SIG-M5 treated with dmso at 0.1 percent for 504 hours (cell line): ENCODE data around the gene NOTUM.
"Not testable (repeated sequence)": the region's sequence is repeated elsewhere in the genome, so short reads cannot be mapped to it uniquely, and the experiment has no call there.

Experiments
- DNase-seq: peaks from one replicate; lab custom pipeline; 2025; ENCODE audit not compliant: unreplicated experiment; lab: John Stamatoyannopoulos, UW

The NOTUM gene

DNA sequence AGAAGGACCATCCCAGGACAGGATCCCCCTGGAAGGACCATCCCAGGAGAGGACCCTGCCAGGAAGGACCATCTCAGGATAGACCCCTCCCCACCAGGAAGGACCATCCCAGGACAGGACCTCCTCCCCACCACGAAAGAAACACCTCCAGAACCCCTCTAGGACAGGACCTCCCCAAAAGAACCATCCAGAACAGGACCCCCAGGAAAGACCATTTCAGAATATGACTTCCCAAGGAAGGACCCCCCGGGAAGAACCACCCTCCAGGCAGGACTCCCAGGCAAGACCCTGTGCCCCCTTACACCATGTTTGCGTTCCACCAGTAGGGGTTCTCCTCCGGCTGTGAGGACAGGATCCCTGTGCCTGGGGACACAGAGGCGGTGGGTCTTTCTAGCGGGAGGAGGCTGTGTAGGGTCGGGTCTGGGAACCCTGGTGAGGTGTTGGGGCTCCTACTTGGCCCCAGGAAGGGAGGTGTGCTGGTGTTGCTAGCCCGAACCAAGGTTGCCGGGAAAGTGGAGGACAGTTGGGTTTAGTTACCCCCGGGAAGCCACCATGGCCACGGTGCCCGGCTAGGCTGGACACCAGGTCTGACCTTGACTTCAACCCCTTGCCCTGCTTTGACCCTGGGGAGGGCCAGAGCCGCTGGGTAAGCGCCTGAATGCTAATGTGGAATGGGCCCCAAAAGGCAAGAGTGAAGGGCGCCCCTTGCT, 2.2 kb downstream of the NOTUM start:
- DNase-seq, result no peak

DNA sequence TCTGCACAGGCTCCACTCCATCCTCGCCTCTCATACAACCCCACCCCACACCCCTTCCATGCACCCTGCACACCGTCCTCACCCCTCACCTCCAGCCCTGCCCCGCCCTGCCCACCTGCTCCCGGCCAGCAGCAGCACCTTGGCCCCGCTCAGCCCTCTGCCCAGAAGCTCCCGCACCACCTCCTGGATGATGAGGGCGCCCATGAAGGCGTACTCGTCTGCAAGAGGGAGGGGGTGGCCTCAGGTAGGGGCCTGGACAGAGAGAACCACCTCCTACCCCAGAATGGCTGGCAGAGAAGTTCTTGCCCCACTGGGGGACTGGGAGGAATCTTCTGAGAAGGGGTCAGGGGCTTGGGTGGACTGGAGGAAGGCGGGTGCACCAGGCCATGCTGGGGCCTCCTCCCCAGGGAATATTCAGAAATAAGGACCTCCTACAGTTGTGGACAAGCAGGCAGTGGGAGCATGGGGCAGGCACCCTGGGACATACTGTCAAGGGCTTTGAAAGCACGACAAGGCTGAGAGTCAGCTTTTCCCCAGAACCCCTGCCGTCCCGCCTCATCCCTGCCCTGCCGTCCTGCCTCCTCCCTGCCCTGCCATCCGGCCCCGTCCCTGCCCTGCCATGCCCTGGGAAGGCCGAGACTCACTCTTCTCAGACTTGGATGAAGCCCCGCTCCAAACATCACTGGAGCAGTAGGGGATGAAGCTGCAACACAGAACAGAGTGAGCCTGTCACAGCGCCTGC, 3.1 kb downstream of the NOTUM start:
- no peak for DNase-seq

DNA sequence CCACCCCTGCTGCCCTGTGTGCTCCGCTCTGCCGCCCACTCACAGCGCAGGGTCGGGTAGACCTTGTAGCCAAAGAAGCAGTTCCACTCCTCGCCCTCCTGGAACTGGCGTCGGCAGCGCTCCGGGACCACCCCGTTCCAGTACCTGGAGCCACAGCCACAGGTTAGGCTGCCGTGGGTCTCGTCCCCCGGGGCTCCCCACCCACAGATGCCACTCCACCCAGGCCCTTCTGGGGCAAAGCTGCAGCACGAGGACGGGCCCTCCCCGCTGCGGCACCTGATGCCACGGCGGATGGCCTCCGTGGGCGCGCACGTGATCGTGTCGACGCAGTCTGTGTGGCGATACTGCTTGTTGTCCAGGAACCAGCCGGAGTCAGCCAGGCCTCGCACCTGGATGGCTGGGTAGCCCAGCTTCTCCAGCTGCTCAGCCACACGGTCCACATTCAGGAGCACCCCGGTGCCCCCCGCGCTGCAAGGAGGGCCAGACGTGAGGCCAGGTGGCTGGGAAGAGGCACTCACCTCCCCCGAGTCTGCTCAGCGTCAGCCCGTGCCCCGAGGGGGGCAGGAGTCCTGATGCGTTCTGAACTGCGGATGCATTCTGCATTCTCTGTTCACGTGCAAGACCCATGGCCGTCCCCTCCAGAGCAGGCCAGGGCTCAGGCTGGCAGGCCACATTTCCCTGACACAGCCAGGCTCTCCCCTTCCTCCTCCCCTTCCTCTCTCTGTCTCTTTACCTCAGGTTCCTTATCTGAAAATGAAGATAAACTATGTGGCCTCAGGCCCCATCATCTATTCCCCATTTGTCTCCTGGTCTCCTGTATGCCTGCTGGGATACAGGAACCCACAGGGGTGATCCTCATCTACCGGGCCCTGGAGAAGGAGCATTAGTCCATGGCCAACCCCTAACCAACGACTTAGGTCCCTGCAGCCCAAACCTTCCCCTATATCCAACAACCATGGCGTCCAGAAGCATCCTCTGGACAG, 4.1 kb downstream of the NOTUM start:
- DNase-seq, result no peak

DNA sequence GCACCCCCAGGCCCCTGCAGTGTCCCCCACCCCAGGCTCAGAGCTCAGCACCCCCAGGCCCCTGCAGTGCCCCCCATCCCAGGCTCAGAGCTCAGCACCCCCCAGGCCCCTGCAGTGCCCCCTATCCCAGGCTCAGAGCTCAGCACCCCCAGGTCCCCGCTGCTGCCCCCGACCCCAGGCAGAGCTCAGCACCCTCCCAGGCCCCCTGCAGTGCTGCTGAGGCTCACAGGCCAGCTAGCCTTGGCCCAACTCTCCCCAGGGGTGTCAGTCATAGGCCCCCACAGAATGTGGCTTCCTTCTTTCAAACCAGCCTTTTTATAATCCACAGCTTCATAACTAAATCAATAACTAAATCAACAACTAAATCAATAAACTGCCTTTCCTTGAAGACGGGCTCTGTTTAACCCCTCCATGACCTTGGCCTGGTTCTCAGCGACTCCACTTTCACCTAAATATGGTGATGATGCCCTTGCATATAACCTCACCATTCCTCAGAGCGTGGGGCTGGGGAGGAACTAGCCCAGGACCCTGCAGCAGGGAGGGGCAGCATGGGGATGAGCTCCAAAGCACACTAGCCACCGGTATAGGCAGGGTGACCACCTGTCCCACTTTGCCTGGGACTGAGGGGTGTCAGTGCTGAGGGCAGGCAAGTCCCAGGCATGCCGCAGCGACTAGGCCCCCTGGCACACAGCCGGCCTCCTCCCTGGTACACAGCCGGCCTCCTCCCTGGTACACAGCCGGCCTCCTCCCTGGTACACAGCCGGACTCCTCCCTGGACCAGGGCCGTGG, 5.0 kb downstream of the NOTUM start:
- no peak for DNase-seq

DNA sequence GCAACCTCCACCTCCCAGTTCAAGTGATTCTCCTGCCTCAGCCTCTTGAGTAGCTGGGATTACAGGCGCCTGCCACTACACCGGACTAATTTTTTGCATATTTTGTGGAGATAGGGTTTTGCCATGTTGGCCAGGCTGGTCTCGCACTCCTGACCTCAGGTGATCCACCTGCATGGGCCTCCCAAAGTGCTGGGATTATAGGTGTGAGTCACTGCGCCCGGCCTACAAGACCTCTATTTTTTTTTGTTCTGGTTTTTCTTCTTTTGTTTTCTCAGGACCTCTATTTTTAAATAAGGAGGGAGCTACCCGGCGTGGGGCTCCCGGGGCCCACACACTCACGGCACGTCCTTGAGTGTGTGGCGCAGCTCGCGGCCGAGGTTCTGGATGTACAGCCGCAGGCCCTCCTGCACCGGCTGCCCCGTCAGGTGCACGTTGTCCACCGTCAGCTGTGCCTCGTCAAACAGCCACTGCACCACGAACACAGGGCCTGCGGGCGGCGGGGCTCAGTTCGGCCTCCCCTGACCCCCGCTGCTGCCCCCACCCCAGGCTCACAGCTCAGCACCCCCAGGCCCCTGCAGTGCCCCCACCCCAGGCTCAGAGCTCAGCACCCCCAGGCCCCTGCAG, 5.8 kb downstream of the NOTUM start:
- DNase-seq, result no peak

DNA sequence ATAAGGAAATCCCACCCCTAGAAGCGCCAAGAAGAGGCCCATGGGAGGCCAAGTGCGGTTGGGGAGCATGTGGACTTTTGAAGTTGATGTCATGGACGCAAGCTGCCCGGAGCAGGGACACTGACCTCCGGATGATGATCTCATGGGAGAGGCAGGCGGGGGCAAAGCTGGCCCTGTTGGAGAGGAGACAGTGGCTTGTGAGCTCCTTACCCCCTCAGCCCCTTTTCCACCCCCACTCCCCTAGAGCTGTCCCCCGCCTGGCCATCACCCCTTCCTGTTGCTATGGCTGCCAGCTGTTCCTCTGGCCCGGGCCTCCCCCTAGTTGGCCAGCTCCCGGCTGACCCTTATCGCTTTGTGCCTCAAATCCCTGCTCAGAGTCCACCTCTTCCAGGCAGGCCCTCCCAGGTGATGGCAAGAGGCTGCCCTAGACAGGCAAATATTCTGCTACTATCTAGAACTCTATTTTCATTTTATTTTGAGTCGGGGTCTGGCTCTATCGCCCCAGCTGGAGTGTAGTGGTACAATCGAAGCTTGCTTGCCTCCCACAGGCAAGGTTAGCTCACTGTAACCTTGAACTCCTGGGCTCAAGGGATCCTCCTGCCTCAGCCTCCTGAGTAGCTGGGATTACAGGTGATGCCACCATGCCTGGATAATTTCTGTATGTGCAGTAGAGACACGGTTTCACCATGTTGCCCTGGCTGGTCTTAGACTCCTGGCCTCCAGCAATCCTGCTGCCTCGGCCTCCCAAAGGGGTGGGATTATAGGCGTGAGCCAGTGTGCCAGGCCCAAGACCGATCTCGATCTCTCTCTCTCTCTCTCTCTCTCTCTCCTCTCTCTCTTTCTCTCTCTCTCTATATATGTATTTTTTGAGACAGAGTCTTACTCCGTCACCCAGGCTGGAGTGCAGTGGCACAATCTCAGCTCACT, 6.6 kb downstream of the NOTUM start:
- DNase-seq, result no peak

DNA sequence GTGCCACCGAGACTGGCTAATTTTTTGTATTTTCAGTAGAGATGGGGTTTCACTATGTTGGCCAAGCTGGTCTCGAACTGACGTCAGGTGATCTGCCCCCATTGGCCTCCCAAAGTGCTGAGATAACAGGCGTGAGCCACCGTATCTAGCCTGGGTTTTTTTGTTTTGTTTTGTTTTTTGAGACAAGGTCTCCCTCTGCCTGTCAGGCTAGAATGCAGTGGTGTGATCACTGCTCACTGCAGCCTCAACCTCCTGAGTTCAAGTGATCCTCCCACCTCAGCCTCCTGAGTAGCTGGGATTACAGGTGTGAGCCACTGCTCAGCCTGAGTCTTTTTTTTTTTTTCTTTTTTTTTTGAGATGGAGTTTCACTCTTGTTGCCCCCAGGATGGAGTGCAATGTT, 7.5 kb downstream of the NOTUM start:
- DNase-seq, result not testable (repeated sequence)

DNA sequence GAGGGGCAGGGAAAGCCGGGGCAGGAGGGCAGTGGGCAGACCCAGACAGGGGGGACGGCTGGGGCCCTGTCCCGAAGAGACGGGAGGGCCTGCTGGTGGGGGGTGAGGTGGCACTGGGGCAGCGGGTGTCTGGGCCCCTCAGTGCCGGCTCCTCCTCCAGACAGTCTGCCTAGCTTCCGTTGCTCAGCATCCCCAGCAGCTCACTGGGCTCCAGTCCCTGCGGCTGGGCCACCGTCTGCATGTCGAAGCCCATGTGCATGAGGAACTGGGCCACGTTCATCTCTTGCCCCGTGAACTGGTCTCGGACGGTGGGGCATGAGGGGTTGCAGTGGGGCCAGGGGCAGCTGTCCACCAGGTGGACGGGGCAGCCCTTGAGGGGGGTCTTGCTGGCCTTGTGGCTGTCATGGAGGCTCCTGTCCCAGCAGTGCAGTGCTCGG, 8.2 kb downstream of the NOTUM start:
- no peak for DNase-seq

DNA sequence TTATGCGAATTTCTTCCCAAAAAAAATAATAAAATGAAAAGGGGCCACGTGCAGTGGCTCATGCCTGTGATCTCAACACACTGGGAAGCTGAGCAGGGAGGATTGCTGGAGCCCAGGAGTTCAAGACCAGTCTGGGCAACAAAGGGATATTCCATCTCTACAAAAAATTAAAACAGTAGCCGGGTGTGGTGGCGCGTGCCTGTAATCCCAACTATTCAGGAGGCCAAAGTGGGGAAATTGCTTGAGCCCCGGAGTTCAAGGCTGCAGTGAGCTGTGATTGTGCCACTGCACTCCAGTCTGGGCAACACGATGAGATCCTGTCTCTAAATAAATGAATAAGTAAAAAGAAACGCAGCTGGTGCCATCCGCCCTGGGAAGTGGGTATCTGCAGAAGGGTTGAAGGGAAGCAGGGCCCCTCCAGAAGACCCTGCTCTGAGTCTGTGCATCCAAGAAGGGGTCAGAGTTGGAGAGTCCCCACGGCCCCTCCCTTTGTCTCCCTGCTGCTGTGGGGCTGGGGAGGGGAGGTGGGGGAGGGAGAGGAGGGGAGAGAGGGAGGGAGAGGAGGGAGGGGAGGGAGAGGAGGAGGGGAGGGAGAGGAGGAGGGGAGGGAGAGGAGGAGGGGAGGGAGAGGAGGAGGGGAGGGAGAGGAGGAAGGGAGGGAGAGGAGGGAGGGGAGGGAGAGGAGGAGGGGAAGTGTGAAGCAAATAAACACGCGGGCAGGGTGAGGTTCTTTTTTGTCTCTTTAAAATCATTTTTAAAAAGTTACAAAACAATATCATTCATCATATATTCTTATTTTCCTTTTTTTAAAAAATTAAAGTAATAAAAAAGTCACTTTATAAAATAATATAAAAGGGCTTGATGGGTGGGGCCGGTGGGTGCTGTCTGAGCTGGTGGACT, 9.0 kb downstream of the NOTUM start:
- no peak for DNase-seq

DNA sequence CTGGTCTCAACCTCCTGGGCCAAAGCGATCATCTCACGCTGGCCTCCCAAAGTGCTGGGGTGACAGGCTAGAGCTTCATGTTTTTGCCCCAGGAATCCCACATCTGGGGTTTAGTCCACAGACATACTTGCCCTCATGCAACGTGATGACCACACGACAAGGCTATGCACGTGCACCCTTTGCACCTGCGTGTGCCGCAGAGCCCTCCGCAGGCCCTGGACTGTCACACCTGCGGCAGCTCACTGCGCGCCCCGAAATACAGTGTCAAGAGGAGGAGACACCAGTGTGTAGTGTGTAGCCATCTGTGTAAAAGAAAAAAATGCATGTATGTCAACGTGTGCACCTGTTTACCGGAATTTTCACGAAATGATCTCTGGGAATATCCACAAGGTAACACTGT, 10.5 kb downstream of the NOTUM start:
- DNase-seq, result no peak

DNA sequence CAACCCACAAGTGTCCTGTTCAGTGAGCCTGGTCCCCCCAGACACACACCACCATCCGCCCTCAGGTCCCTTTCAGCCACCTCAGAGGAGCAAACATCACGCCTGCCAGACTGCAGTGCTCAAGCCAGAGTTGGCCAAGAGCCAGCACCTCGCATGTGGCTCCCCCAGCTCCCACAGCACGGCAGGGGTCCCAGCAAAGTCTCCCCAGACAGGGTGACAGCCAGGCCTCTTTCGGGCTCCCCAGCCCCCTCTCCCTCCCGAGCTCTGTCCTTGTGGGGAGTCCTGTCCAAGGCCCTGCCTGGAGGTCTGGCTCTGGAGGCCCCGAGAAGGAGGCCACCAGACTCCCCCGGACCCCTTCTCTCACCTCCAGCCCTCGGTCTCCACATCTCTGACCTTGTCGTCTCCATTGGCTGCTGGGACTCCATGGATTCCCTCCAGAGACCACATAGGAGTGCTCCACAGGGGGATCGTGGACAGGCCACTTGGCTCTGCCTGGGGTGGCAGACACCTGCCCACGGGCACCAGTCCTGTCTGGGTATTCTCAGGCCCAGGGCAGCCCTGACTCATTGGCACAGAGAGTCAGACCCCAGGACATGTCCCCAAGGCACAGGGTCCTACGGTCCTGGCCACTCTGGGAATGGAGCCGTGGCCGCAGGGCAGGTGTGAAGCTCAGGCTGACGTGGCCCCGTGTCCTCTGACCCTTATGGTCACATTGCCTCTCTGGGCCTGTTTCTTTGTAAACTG, 12.2 kb downstream of the NOTUM start:
- no peak for DNase-seq

DNA sequence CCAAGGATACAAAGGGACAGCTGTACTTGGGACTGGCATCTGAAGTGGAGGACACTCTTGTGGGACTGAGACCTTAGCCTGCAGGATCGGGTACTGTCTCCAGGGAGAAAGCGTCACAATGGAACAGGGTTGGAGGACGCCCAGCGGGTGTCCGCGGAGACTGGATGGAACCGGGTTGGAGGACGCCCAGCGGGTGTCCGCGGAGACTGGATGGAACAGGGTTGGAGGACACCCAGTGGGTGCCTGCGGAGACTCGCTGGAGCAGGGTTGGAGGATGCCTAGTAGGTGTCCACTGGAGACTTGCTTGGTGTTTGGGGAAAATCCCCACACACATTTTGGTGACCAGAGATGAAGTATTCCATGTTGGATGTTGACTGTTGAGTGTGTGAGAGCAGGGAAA, 13.8 kb downstream of the NOTUM start, which contains the start of gene MYADML2:
Gene MYADML2 (minus strand): TSS at position 45 of the 400 bp plus-strand sequence. CDS start 5,492 bp downstream, outside the sequence.
- DNase-seq, result no peak

DNA sequence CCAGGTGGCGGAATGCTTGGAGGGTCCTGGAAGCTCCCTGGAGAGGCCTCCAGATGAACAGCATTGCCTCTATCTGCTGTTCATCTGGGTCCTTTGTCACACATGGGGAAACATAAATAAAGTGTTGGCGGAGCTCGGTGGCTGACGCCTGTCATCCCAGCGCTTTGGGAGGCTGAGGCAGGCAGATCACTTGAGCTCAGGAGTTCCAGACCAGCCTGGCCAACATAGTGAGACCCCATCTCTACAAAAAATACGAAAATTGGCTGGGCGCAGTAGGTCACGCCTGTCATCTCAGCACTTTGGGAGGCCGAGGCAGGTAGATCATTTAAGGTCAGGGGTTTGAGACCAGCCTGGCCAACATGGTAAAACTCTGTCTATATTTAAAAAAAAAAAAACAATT, 16.1 kb downstream of the NOTUM start:
- DNase-seq, result no peak

DNA sequence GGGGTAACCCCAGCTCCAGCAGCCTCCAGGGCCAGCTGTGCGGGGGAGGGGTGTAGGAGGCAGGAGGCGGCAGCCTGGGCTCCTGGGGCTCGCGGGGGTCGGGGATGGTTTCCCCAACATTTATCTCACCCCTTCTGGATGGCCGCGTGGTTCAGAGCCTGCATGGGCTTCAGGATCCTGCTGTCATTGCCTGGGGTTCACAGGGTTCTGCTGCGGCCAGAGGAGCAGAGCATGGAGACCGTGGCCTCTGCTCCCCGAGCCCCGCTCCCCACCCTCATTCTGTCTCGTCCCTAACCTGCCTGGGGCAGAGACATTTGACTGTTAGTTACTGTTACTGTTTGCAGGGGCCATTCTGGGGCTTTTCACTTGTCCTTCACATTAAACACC, 18.8 kb downstream of the NOTUM start:
- DNase-seq, result no peak

DNA sequence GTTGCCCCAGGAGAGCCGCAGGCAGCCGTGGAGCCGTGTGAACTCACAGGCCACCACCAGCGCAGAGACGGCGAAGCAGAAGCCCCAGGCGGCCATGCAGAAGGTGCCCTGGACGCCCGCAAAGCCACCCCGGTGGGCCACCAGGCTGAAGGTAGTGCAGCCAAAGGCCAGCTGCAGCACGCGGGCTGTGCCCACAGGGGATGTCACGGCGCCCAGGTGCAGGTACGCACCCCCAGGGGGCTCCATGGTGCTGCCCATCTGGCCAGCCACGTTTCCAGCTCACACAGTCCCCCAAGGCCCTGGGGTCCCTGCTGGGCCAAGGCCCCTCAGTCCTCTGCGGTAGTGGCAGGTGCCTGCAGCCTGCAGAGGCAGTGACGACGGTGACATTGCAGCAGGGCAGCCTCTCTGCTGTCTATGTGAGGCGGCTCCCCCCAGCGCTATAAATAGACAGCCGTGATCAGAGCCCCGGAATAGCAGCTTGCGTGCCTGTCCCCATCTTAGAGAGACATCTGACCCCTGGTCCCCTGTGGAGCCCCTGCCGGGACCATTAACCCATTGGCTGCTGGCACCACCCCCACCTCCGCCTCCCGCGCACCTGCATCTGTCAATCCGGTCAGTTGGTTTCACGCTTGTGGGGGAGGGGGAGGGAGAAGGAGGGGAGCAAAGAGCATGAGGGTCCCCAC, 19.4 kb downstream of the NOTUM start:
- no peak for DNase-seq

DNA sequence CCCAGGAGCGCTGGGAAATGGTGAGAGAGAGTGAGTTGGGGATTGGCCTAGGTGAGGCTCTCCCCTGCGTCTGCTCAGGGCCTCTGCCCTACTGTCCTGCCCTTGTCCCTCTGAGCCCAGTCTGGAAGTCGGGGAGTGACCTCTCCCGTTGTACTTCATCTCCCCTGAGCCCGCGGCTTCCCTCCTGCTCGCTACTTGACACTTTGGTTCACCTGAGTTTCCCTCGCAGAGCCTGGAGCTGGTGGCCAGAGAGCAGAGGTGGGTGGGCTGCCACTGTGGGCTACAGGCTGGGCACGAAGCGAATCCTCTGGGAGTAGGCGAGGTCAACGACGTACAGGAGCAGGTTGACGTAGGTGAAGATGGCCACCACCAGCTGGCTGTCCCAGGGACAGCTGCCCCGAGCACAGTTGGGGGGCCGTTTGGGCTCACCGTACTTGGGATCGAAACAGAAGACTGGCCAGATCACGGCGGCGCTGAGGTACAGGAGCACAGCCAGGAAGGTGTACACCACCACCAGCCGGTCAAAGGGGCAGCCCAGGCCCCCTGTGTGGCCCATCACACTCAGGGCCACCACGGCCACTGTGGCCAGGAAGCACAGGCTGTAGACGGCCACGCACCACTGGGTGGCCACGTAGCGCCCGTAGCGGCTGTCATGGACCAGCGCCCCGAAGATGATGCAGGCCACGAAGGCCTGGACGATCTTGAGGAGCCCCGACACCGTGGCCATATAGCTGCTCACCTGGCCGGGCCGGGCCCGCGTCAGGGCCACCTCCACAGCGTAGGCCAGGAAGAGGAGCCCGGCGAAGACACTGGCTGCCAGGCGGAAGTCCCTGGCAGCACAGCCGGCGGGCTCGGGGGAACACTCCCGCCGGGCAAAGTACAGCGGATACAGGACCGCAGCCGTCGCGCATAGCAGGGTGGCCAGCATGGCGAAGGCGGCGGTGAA, 20.2 kb downstream of the NOTUM start:
- no peak for DNase-seq
